Sigmoid colon (tissue), 4 donors: ENCODE measurements around the gene BCL6B.

Source experiments
- EP300 ChIP-seq, 4 donors: sonication (generic); formaldehyde crosslinking; IDR thresholded peaks; one replicate each; pipeline ENCODE4 v1.6.1; 2017; ENCODE audit warnings: antibody characterized with exemption in 4 of 4
- POLR2A ChIP-seq, 2 donors: fragments of 450-650 bp; IDR thresholded peaks; one replicate each; pipeline ENCODE4 v1.6.1; 2016; ENCODE audit warnings: antibody characterized with exemption in 2 of 2, mild to moderate bottlenecking in 2 of 2, moderate library complexity in 2 of 2
- POLR2AphosphoS5 ChIP-seq, 4 donors: sonication (generic); formaldehyde crosslinking; IDR thresholded peaks; one replicate each; pipeline ENCODE4 v1.6.1; 2017; ENCODE audit warnings: antibody characterized with exemption in 4 of 4
- TF ChIP-seq, protein P1 (sequence below), 4 experiments: fragments of 450-650 bp in 3 of 4; fragments of 200-600 bp in 1 of 4; IDR thresholded peaks; one replicate each; pipeline ENCODE4 v1.5.1; 2016 to 2019; ENCODE audit warnings: antibody characterized with exemption in 4 of 4, mild to moderate bottlenecking in 3 of 4, moderate library complexity in 2 of 4

DNA sequence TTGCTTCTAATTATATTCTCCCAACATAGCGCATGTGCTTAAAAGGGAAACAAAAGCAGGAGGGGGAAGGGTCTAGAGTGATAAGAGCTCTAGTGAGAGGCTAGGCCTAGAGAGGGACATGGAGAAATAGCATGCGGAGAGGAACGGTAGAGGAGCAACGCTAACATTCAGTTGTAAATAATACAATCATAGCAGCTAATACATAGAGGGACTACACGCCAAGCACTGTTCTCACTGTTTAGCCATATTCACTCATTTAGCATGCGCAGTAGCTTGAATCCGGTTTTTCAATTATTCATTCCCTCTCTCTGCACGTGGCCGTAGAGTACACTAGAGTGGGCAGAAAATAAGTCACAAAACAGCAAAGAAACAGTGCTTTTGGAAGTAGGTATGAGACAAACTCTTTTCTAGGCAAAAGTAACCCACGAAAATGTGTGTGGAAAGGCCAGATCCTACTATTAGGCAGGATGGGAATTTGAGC is 28.7 kb upstream of the BCL6B start:
- no peak for TF ChIP-seq POLR2A (IDR thresholded peaks at IDR 0.05)
- TF ChIP-seq, protein P1, sequence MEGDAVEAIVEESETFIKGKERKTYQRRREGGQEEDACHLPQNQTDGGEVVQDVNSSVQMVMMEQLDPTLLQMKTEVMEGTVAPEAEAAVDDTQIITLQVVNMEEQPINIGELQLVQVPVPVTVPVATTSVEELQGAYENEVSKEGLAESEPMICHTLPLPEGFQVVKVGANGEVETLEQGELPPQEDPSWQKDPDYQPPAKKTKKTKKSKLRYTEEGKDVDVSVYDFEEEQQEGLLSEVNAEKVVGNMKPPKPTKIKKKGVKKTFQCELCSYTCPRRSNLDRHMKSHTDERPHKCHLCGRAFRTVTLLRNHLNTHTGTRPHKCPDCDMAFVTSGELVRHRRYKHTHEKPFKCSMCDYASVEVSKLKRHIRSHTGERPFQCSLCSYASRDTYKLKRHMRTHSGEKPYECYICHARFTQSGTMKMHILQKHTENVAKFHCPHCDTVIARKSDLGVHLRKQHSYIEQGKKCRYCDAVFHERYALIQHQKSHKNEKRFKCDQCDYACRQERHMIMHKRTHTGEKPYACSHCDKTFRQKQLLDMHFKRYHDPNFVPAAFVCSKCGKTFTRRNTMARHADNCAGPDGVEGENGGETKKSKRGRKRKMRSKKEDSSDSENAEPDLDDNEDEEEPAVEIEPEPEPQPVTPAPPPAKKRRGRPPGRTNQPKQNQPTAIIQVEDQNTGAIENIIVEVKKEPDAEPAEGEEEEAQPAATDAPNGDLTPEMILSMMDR (IDR thresholded peaks at IDR 0.05), result no peak
- TF ChIP-seq EP300 (IDR thresholded peaks at IDR 0.05), result no peak
- no peak for TF ChIP-seq POLR2AphosphoS5 (IDR thresholded peaks at IDR 0.05)
